Common myeloid progenitor, CD34-positive (primary cell): Measurements from ENCODE around the gene KIAA0513.
A peak's percentile ranks its signal among the peaks of the same experiment; 100 is the strongest.

Experiments used
- CTCF ChIA-PET: fragments of 350-600 bp; sonication (Branson Sonifier 250); formaldehyde crosslinking; loops from one replicate; lab custom pipeline; 2021; ENCODE audit warnings: antibody characterized with exemption; lab: Charles Lee
- POLR2A ChIA-PET: fragments of 350-600 bp; sonication (Branson Sonifier 250); formaldehyde crosslinking; loops from one replicate; lab custom pipeline; 2021; ENCODE audit warnings: antibody characterized with exemption; lab: Charles Lee
- DNase-seq, 3 donors: peaks; one replicate each; pipeline versions ENCODE4 v3.0.0 to v3.0.0-alpha.2; 2013
- H3K27ac ChIP-seq, 2 experiments: 1 replicate in 1 of 2; 2 replicates in 1 of 2; pipeline ENCODE4 v1.7.0; 2013; ENCODE audit warnings: inconsistent platforms in 2 of 2, low read length in 2 of 2, mild to moderate bottlenecking in 2 of 2, low read depth in 1 of 2, moderate library complexity in 1 of 2; ENCODE audit not compliant: severe bottlenecking in 2 of 2, insufficient read depth in 1 of 2, poor library complexity in 1 of 2
- H3K27me3 ChIP-seq, 5 experiments: replicated peaks in 2 of 5; 1 replicate in 3 of 5; 2 replicates in 2 of 5; pipeline versions ENCODE4 v1.6.1 to v1.7.0; 2013; ENCODE audit warnings: low read length in 4 of 5, mild to moderate bottlenecking in 2 of 5, moderate library complexity in 2 of 5, inconsistent platforms in 1 of 5; ENCODE audit not compliant: insufficient read depth in 5 of 5, control insufficient read depth in 4 of 5
- H3K36me3 ChIP-seq, 4 experiments: 1 replicate in 2 of 4; 2 replicates in 2 of 4; pipeline versions ENCODE4 v1.6.1 to v1.7.0; 2013; ENCODE audit warnings: low read length in 3 of 4, control low read depth in 1 of 4, mild to moderate bottlenecking in 1 of 4; ENCODE audit not compliant: control insufficient read depth in 4 of 4, insufficient read depth in 4 of 4
- H3K4me1 ChIP-seq, 4 experiments: 1 replicate in 3 of 4; 2 replicates in 1 of 4; pipeline versions ENCODE4 v1.6.1 to v1.7.1; 2013; ENCODE audit warnings: low read length in 3 of 4, mild to moderate bottlenecking in 3 of 4, control low read depth in 1 of 4, inconsistent platforms in 1 of 4, moderate library complexity in 1 of 4; ENCODE audit not compliant: control insufficient read depth in 4 of 4, insufficient read depth in 4 of 4; ENCODE audit errors: control extremely low read depth in 1 of 4
- H3K4me3 ChIP-seq, 7 experiments: 1 replicate in 4 of 7; 2 replicates in 3 of 7; pipeline versions ENCODE4 v1.5.1 to v1.7.0; 2013; ENCODE audit warnings: mild to moderate bottlenecking in 7 of 7, low read length in 6 of 7, moderate library complexity in 6 of 7, inconsistent platforms in 2 of 7, low read depth in 2 of 7, control low read depth in 1 of 7; ENCODE audit not compliant: insufficient read depth in 4 of 7, control insufficient read depth in 1 of 7; ENCODE audit errors: extremely low read depth in 1 of 7
- H3K9me3 ChIP-seq, 5 experiments: 1 replicate in 4 of 5; 2 replicates in 1 of 5; pipeline versions ENCODE4 v1.6.1 to v1.7.1; 2013; ENCODE audit warnings: low read length in 4 of 5, mild to moderate bottlenecking in 2 of 5, inconsistent platforms in 1 of 5, low read depth in 1 of 5, moderate library complexity in 1 of 5; ENCODE audit not compliant: control insufficient read depth in 4 of 5, insufficient read depth in 2 of 5; ENCODE audit errors: control extremely low read depth in 1 of 5
- WGBS: methylation state at CpG from one replicate; pipeline ENCODE4 v1.1.5; 2013; ENCODE audit not compliant: insufficient coverage; 5-methylcytosine and 5-hydroxymethylcytosine counted together

KIAA0513 gene

GRCh38 chr16:84996365-84996764 lies 31.2 kb upstream of the KIAA0513 start:
- Histone ChIP-seq H3K27ac (no peak overlapping the region), H3K4me3 (no peak overlapping the region), H3K9me3 (no peaks in the 10 kb centered on the region), H3K27me3 (no peaks in the 10 kb centered on the region), H3K4me1 (peaks cover 0 to 4% (median 0%) of the 10 kb centered on the region in 4 experiments), H3K36me3 (peaks cover 6 to 42% (median 22%) of the 10 kb centered on the region in 4 experiments)
- CTCF ChIA-PET = interaction anchor here (0.6 to 1.7 kb wide), 5 partner anchors 25 to 95 kb away, joined by 3 to 5 read pairs (median 3); no protein-coding TSS in a partner anchor
- 98% methylated on average over 10 of the region's 11 CpGs for WGBS
- DNase-seq = no peak
- POLR2A ChIA-PET = no interaction called here

GRCh38 chr16:84999200-84999599 lies 28.4 kb upstream of the KIAA0513 start:
- Histone ChIP-seq H3K9me3 (no peaks in the 10 kb centered on the region), H3K27me3 (no peaks in the 10 kb centered on the region), H3K4me1 (peaks cover 0 to 17% (median 4%) of the 10 kb centered on the region in 4 experiments), H3K4me3 (no peak overlapping the region), H3K27ac (no peak overlapping the region), H3K36me3 (peaks cover 3 to 31% (median 14%) of the 10 kb centered on the region in 4 experiments)
- POLR2A ChIA-PET = no interaction called here
- 100% methylated on average over 1 of the region's 3 CpGs for WGBS
- CTCF ChIA-PET = interaction anchor here (0.6 to 1.2 kb wide), 5 partner anchors 9 to 68 kb away, joined by 3 to 5 read pairs (median 3); no protein-coding TSS in a partner anchor
- no peak for DNase-seq

GRCh38 chr16:84999857-85000480 lies 27.6 kb upstream of the KIAA0513 start:
- no peak for DNase-seq
- no peak overlapping the region for H3K27ac ChIP-seq
- 98% methylated on average over 11 of the region's 11 CpGs for WGBS
- H3K9me3 ChIP-seq = no peaks in the 10 kb centered on the region
- H3K4me3 ChIP-seq = no peak overlapping the region
- H3K36me3 ChIP-seq = peaks cover 0 to 24% (median 9%) of the 10 kb centered on the region in 4 experiments
- POLR2A ChIA-PET = no interaction called here
- CTCF ChIA-PET = no interaction called here
- H3K4me1 ChIP-seq = peaks cover 0 to 23% (median 10%) of the 10 kb centered on the region in 4 experiments
- no peaks in the 10 kb centered on the region for H3K27me3 ChIP-seq

- H3K9me3 ChIP-seq = no peaks in the 10 kb centered on the region
- peaks cover 0 to 18% (median 5%) of the 10 kb centered on the region in 4 experiments for H3K36me3 ChIP-seq
- no peak overlapping the region for H3K27ac ChIP-seq
- ChIA-PET CTCF (no interaction called here), POLR2A (no interaction called here)
- peaks cover 0 to 21% (median 11%) of the 10 kb centered on the region in 4 experiments for H3K4me1 ChIP-seq
- DNase-seq = no peak
- WGBS = 98% methylated on average over 10 of the region's 10 CpGs
- peak overlapping the region in 1 of 7 experiments; percentile 57 for H3K4me3 ChIP-seq
- H3K27me3 ChIP-seq = no peaks in the 10 kb centered on the region
These were observed 25.5 kb upstream of the KIAA0513 start for GRCh38 chr16:85002099-85002541.

GRCh38 chr16:85002608-85003007 lies 25.0 kb upstream of the KIAA0513 start:
- Histone ChIP-seq H3K36me3 (peaks cover 0 to 18% (median 5%) of the 10 kb centered on the region in 4 experiments), H3K9me3 (no peaks in the 10 kb centered on the region), H3K27me3 (no peaks in the 10 kb centered on the region), H3K27ac (no peak overlapping the region), H3K4me3 (peak overlapping the region in 1 of 7 experiments; percentile 57), H3K4me1 (peaks cover 0 to 21% (median 11%) of the 10 kb centered on the region in 4 experiments)
- peak in 2 of 3 donors; percentile 33 to 38 for DNase-seq
- 65% methylated on average over 12 of the region's 12 CpGs for WGBS
- ChIA-PET POLR2A (no interaction called here), CTCF (interaction anchor here (0.6 kb wide), 1 partner anchor 138 kb away, joined by 3 read pairs; no protein-coding TSS in a partner anchor)

- ChIA-PET CTCF (interaction anchor here (0.6 kb wide), 1 partner anchor 138 kb away, joined by 3 read pairs; no protein-coding TSS in a partner anchor), POLR2A (no interaction called here)
- WGBS = 89% methylated on average over 12 of the region's 13 CpGs
- H3K4me3 ChIP-seq = no peak overlapping the region
- peaks cover 0 to 21% (median 11%) of the 10 kb centered on the region in 4 experiments for H3K4me1 ChIP-seq
- H3K27me3 ChIP-seq = no peaks in the 10 kb centered on the region
- no peak for DNase-seq
- H3K36me3 ChIP-seq = peaks cover 0 to 18% (median 5%) of the 10 kb centered on the region in 4 experiments
- H3K9me3 ChIP-seq = no peaks in the 10 kb centered on the region
- no peak overlapping the region for H3K27ac ChIP-seq
These were observed 24.5 kb upstream of the KIAA0513 start for GRCh38 chr16:85003076-85003475.
